Stimulated activated naive CD8-positive, alpha-beta T cell treated with anti-CD3 and anti-CD28 coated beads, Interleukin-15, amount 100 ng/mL, for 72 hours (primary cell): Measurements from ENCODE around the gene RPUSD2.
"Not testable (repeated sequence)": the region's sequence is repeated elsewhere in the genome, so short reads cannot be mapped to it uniquely, and the experiment has no call there.

ENCODE experiments used
- ATAC-seq: fragments of 150-1000 bp; cut with Tn5 transposase; 2 replicates; pipeline ENCODE4 v1.10.0; 2021; ENCODE audit warnings: mild to moderate bottlenecking, moderate library complexity
- DNase-seq, 2 donors: peaks; one replicate each; pipeline ENCODE4 v3.0.0; 2021 to 2022
- H3K27ac Mint-ChIP-seq, 2 donors: one replicate each; pipeline ENCODE4 v1.8.0; 2022; ENCODE audit warnings: mild to moderate bottlenecking in 2 of 2, mixed read lengths in 2 of 2, moderate library complexity in 2 of 2
- H3K27me3 Mint-ChIP-seq: one replicate; pipeline ENCODE4 v1.8.0; 2022; ENCODE audit warnings: mixed read lengths
- H3K4me1 Mint-ChIP-seq: one replicate; pipeline ENCODE4 v1.8.0; 2022; ENCODE audit warnings: mild to moderate bottlenecking, mixed read lengths
- H3K4me3 Mint-ChIP-seq, 2 donors: one replicate each; pipeline ENCODE4 v1.8.0; 2022; ENCODE audit warnings: mild to moderate bottlenecking in 2 of 2, mixed read lengths in 2 of 2, moderate library complexity in 1 of 2
- H3K9me3 Mint-ChIP-seq, 2 donors: one replicate each; pipeline ENCODE4 v1.8.0; 2022; ENCODE audit warnings: mixed read lengths in 2 of 2

The RPUSD2 gene

DNA sequence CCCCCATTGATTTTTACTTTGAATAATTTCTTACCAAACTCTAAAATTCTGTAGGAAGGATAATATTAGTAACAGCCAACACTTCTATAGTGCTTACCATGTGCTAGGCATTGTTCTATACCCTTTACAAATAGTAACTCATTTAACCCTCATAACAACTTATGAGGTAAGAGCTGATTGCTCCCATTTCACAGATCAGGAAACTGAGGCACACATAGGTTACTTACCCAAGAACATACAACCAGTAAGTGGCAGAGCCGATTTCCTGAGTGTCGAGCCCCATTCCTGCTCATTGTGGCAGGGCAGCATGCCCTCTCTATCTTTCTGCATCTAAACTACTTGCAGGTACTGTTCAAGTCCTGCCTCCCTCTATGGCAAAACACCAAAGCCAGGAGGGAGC, 13.2 kb upstream of the RPUSD2 start:
- ATAC-seq: no peak
- peak overlapping the region in 1 of 2 donors; percentile 42 for H3K27ac Mint-ChIP-seq
- H3K4me3 Mint-ChIP-seq: no peak overlapping the region
- no peaks in the 10 kb centered on the region for H3K27me3 Mint-ChIP-seq
- H3K9me3 Mint-ChIP-seq: no peaks in the 10 kb centered on the region
- no peak for DNase-seq
- peaks cover 16% of the 10 kb centered on the region for H3K4me1 Mint-ChIP-seq

GRCh38 chr15:40558952-40559742, 10.0 kb upstream of the RPUSD2 start:
- peaks cover 30% of the 10 kb centered on the region for H3K4me1 Mint-ChIP-seq
- H3K4me3 Mint-ChIP-seq: no peak overlapping the region

DNA sequence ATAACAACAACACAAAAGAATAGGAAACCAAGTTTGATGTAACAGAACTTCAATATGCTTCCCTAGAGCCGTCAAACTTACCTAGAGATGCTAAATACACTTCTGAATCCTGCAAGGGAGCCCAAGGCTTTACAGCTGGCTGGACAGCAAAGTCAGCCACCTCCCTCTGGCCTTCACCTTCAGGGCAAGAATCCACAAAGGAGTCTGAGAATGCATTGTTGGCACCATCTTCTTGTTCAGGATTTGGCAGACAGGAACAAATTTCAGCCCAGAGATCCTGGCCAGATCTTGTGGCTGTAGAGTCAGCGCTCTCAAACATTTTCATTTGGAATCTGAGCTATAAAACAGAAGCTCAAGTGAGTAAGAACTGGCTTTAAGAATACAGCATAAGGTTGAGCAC, 6.4 kb upstream of the RPUSD2 start:
- Mint-ChIP-seq H3K4me1 (peaks cover 51% of the 10 kb centered on the region), H3K4me3 (no peak overlapping the region), H3K27me3 (no peaks in the 10 kb centered on the region), H3K9me3 (no peaks in the 10 kb centered on the region), H3K27ac (no peak overlapping the region)
- DNase-seq (no peak), ATAC-seq (no peak)

More at GRCh38 chr15:40558952-40559742, 10.0 kb upstream of the RPUSD2 start:
- Mint-ChIP-seq H3K27me3 (no peaks in the 10 kb centered on the region), H3K27ac (peak overlapping the region in 1 of 2 donors; percentile 0), H3K9me3 (no peaks in the 10 kb centered on the region)
- ATAC-seq (no peak), DNase-seq (no peak)

GRCh38 chr15:40563426-40563825, 5.7 kb upstream of the RPUSD2 start:
- no peaks in the 10 kb centered on the region for H3K27me3 Mint-ChIP-seq
- H3K4me1 Mint-ChIP-seq: peaks cover 54% of the 10 kb centered on the region
- DNase-seq (no peak), ATAC-seq (no peak)
- peak overlapping the region in 1 of 2 donors; percentile 55 for H3K27ac Mint-ChIP-seq
- no peaks in the 10 kb centered on the region for H3K9me3 Mint-ChIP-seq
- H3K4me3 Mint-ChIP-seq: peak overlapping the region; percentile 35 to 94

- Mint-ChIP-seq H3K4me1 (peaks cover 51% of the 10 kb centered on the region), H3K9me3 (no peaks in the 10 kb centered on the region), H3K27ac (peak within 1 kb of the TSS; percentile 85 to 95)
Measured at GRCh38 chr15:40564591-40565332, 4.3 kb upstream of the RPUSD2 start, which contains the start of gene CCDC32. Gene CCDC32, minus strand, starts transcription at chr15:40565042. Its CDS starts 2,027 bp downstream, at chr15:40563015.

GRCh38 chr15:40565333-40566238, 3.5 kb upstream of the RPUSD2 start:
- Mint-ChIP-seq H3K27ac (peak overlapping the region; percentile 69 to 72), H3K4me3 (peak overlapping the region; percentile 94), H3K9me3 (no peaks in the 10 kb centered on the region), H3K27me3 (no peaks in the 10 kb centered on the region), H3K4me1 (peaks cover 51% of the 10 kb centered on the region)
- no peak for DNase-seq
- no peak for ATAC-seq

More at GRCh38 chr15:40564591-40565332, 4.3 kb upstream of the RPUSD2 start, which contains the start of gene CCDC32:
- H3K4me3 Mint-ChIP-seq: peak within 1 kb of the TSS; percentile 94
- peak; percentile 88 to 95 for DNase-seq
- ATAC-seq: peak; percentile 97
- no peaks in the 10 kb centered on the region for H3K27me3 Mint-ChIP-seq

- H3K9me3 Mint-ChIP-seq: no peaks in the 10 kb centered on the region
- peaks cover 58% of the 10 kb centered on the region for H3K4me1 Mint-ChIP-seq
- no peaks in the 10 kb centered on the region for H3K27me3 Mint-ChIP-seq
- H3K27ac Mint-ChIP-seq: no peak overlapping the region
- no peak for DNase-seq
- H3K4me3 Mint-ChIP-seq: peak overlapping the region in 1 of 2 donors; percentile 41
- no peak for ATAC-seq
Measured at GRCh38 chr15:40567111-40567510, 2.0 kb upstream of the RPUSD2 start.

GRCh38 chr15:40575113-40575512, 6.0 kb downstream of the RPUSD2 start:
- H3K27ac Mint-ChIP-seq: no peak overlapping the region
- no peak for DNase-seq
- H3K4me3 Mint-ChIP-seq: no peak overlapping the region
- peaks cover 41% of the 10 kb centered on the region for H3K4me1 Mint-ChIP-seq
- no peaks in the 10 kb centered on the region for H3K9me3 Mint-ChIP-seq
- H3K27me3 Mint-ChIP-seq: no peaks in the 10 kb centered on the region
- ATAC-seq: no peak

- H3K9me3 Mint-ChIP-seq, H3K27ac Mint-ChIP-seq, ATAC-seq, H3K27me3 Mint-ChIP-seq, DNase-seq, H3K4me3 Mint-ChIP-seq: not testable (repeated sequence)
- peaks cover 23% of the 10 kb centered on the region for H3K4me1 Mint-ChIP-seq
Measured at GRCh38 chr15:40576914-40577313, 7.8 kb downstream of the RPUSD2 start.

DNA sequence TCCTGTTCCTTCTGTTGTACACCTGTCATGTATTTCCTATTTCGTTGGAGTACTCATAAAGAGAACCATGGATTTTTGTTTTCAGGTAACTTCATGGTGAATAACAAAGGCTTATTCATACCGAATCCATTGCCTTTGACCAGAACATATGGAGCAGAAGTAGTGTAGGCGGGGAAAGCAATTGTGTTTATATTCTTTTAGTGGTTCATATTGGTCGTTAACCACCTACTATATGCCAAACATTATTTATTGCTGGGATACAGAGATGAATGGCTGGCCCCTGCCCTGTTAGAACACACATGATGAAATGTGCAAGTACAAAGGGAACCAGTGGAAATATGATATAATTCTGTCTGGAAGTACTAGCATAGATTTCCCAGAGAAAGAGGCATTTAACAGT, 9.8 kb downstream of the RPUSD2 start:
- DNase-seq (no peak), ATAC-seq (no peak)
- H3K27me3 Mint-ChIP-seq: no peaks in the 10 kb centered on the region
- H3K4me3 Mint-ChIP-seq: no peak overlapping the region
- H3K4me1 Mint-ChIP-seq: peaks cover 13% of the 10 kb centered on the region
- peak overlapping the region in 1 of 2 donors; percentile 31 for H3K27ac Mint-ChIP-seq
- no peaks in the 10 kb centered on the region for H3K9me3 Mint-ChIP-seq

GRCh38 chr15:40581796-40582195, 12.7 kb downstream of the RPUSD2 start:
- not testable (repeated sequence) for H3K9me3 Mint-ChIP-seq, H3K4me1 Mint-ChIP-seq, DNase-seq, H3K4me3 Mint-ChIP-seq, H3K27ac Mint-ChIP-seq, H3K27me3 Mint-ChIP-seq, ATAC-seq

DNA sequence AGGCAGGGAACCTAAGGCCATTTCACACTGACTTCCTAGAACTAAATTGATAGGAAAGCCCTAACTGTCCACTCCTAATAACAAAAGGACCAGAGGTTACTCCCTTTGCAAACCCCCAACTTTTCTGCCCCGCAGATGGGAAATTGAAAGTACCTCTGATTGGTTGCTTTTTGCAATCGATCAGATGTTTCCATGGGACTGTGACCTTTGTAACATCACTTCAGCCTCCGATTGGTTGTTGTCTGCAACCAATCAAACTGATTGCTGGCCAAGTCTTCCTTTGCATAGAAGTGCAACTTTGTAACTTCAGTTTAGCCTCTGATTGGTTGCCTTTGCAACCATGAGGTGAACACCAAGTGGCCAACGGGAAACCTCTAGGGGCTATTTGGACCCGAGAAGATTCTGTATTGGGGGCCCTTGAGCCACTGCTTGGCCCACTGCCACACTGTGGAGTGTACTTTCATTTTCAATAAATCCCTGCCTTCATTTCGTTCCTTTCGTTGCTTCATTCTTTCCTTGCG, 13.7 kb downstream of the RPUSD2 start:
- Mint-ChIP-seq H3K9me3 (no peaks in the 10 kb centered on the region), H3K4me1 (no peaks in the 10 kb centered on the region), H3K27ac (no peak overlapping the region), H3K4me3 (peak overlapping the region in 1 of 2 donors; percentile 25), H3K27me3 (no peaks in the 10 kb centered on the region)
- DNase-seq (no peak), ATAC-seq (no peak)

- no peaks in the 10 kb centered on the region for H3K27me3 Mint-ChIP-seq
- DNase-seq: no peak
- no peak overlapping the region for H3K4me3 Mint-ChIP-seq
- H3K27ac Mint-ChIP-seq: no peak overlapping the region
- H3K4me1 Mint-ChIP-seq: no peaks in the 10 kb centered on the region
- ATAC-seq: no peak
- no peaks in the 10 kb centered on the region for H3K9me3 Mint-ChIP-seq
Measured at GRCh38 chr15:40584191-40584590, 15.1 kb downstream of the RPUSD2 start.

GRCh38 chr15:40590667-40591050, 21.6 kb downstream of the RPUSD2 start:
- DNase-seq: no peak
- no peaks in the 10 kb centered on the region for H3K9me3 Mint-ChIP-seq
- peaks cover 36% of the 10 kb centered on the region for H3K4me1 Mint-ChIP-seq
- ATAC-seq: no peak
- peak overlapping the region; percentile 84 for H3K4me3 Mint-ChIP-seq
- no peak overlapping the region for H3K27ac Mint-ChIP-seq
- H3K27me3 Mint-ChIP-seq: peaks cover 8% of the 10 kb centered on the region

- H3K27ac Mint-ChIP-seq: peak overlapping the region in 1 of 2 donors; percentile 83
- ATAC-seq: no peak
- no peak for DNase-seq
- peaks cover 36% of the 10 kb centered on the region for H3K4me1 Mint-ChIP-seq
- H3K9me3 Mint-ChIP-seq: no peaks in the 10 kb centered on the region
- peaks cover 8% of the 10 kb centered on the region for H3K27me3 Mint-ChIP-seq
- H3K4me3 Mint-ChIP-seq: no peak overlapping the region
Measured at GRCh38 chr15:40591389-40591788, 22.3 kb downstream of the RPUSD2 start.
